ENCODE measurements around the gene H2BK1.
A peak's percentile ranks its signal among the peaks of the same experiment; 100 is the strongest.

Gene H2BK1

DNA sequence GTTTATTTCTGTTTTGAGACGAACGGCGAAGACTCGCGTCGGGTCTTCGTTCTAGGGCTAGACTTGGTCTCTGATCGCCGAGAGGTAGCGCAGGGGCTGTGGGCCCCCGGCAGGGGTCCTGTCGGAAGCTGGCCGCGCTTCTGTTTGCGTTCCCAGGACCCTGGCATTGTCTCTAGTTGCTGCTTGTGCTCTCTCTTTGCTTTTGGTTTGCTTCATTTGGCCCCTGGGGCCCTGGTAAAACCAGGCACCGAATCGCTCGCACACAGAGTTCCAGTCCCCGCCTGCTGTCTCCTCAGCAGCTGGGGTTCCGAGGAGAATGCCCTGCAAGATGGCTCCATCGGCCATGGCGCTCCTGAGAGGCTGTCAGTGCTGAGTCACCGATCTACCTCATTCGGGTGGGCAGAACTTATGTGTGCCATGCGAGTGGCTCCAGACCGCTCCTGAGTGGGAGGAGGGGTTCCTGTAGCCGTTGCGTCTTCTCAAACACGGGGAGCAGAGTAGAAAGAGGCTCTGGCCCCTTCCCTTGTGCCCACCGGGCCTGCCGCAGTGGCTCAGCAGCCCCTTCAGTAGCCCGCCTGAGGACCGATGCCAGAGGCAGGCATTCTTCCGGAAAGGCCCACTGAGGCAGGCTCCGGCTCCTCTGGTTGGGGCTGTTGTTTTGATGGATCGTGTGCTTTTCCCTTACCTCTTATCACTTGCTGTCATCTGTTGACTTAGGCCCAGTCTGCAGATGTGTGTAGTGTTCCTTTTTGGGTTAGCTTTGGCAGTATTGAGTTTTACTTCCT, 22.8 kb upstream of the H2BK1 start:
- peak; percentile 65 for DNase-seq (ENCODE audit: low read depth)

- DNase-seq (ENCODE audit: low read depth) = peak; percentile 74
Measured at GRCh38 chr7:151232091-151232916, 22.0 kb upstream of the H2BK1 start, which contains the start of gene CHPF2. Gene CHPF2 (plus strand): TSS chr7:151232483. CDS start chr7:151234012, 1,529 bp downstream.

GRCh38 chr7:151231080-151231479, 20.8 kb upstream of the H2BK1 start:
- no peak for DNase-seq (ENCODE audit: low read depth)

- DNase-seq (ENCODE audit: low read depth) = no peak
Measured at GRCh38 chr7:151229249-151229648, 19.0 kb upstream of the H2BK1 start.

- DNase-seq (ENCODE audit: low read depth) = no peak
Measured at GRCh38 chr7:151228024-151228866, 18.0 kb upstream of the H2BK1 start.

GRCh38 chr7:151226875-151227782, 16.8 kb upstream of the H2BK1 start, which contains the start of gene ABCF2:
Gene ABCF2 (minus strand): TSS chr7:151227205. CDS start chr7:151226458, 747 bp downstream.
- DNase-seq (ENCODE audit: low read depth) = peak; percentile 99

DNA sequence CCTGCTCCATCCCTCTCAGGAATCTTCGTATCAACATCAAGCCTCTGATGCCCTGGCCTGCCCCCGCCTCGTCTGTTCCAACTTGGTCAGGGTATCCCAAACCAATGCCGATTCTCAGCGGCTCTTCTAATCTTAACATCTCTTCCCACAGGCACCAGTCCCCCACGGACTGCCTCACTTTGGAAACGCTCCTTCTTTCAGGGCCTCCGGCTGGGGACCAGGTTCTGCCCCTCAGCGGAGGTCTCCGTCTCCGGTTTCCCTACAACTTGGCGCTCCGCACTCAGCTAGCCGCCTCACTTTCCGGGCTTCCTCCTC, 16.2 kb upstream of the H2BK1 start:
- DNase-seq (ENCODE audit: low read depth) = no peak

- no peak for DNase-seq (ENCODE audit: low read depth)
Measured at GRCh38 chr7:151225948-151226510, 15.7 kb upstream of the H2BK1 start.

DNA sequence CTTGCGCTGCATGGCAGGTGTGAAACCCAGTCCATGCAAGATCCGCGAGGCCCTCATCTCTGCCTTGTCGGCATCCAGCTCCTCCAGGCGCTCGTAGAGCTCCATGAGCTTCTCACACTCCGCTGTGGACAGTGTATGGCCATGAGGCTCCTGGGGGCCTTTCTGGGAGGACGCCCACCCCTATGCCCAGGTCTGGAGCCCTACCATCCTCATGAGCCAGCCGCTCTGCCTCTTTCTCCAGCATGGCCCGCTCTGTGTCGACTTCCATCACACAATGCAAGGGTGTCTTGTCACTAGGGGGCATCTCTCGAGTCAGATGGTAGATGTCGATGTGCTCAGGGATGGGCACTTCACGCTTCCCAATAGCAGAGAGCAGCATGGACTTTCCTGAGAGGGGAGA, 13.4 kb upstream of the H2BK1 start:
- no peak for DNase-seq (ENCODE audit: low read depth)

GRCh38 chr7:151218170-151218569, 7.9 kb upstream of the H2BK1 start:
- DNase-seq (ENCODE audit: low read depth) = no peak

- DNase-seq (ENCODE audit: low read depth) = no peak
Measured at GRCh38 chr7:151215396-151215795, 5.1 kb upstream of the H2BK1 start.

GRCh38 chr7:151213826-151214225, 3.5 kb upstream of the H2BK1 start:
- DNase-seq (ENCODE audit: low read depth) = no peak

GRCh38 chr7:151212626-151213025, 2.3 kb upstream of the H2BK1 start:
- no peak for DNase-seq (ENCODE audit: low read depth)

DNA sequence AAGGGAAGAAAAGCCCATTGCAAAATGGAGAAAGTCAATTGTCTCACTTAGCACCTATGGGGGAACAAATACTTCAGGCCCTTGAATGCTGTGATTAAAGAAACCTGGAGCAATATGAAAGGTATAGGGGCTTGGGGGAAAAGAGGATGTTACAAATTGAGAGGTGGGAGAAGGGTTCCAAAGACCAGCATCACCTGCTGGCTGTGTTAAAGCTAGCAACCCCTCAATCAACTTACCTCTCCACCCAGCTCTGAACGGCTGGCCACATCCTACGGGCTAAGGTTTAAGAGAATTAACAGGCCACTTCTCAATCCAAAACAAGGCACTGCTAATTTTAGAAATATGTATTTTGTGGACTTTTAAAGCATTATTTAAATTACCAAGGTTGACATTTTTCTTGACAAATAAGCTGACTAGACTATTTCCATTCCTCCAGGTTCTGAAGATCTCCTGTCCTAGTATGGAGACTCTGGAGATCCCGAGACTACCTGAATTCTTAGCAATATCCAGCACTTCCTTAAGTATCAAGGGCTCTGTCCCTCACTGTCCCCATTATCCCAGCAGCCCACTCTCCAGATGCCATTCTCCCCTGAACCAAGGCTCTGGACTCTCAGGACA, 976 bp upstream of the H2BK1 start:
- no peak for DNase-seq (ENCODE audit: low read depth)

DNA sequence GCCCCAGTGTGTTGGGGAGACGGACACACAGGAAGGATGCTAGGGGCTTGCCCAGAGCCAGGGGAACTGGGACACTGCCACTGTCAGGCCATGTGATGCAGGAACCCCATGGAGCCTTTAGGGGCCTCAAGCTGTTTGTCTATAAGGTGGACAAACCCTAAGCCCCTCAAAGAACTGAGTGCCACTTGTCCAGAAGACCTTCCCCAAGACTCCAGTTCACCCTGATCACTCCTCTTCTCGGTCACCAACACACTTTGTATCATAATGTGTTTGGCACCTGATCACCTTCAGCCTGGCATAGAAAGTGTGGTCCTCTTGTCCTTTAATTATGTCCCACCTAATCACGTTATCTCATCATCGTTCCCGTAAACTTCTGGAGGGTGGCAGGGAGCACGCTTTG, 700 bp downstream of the H2BK1 start:
- DNase-seq (ENCODE audit: low read depth) = no peak

GRCh38 chr7:151208253-151208862, 1.9 kb downstream of the H2BK1 start:
- DNase-seq (ENCODE audit: low read depth) = no peak

DNA sequence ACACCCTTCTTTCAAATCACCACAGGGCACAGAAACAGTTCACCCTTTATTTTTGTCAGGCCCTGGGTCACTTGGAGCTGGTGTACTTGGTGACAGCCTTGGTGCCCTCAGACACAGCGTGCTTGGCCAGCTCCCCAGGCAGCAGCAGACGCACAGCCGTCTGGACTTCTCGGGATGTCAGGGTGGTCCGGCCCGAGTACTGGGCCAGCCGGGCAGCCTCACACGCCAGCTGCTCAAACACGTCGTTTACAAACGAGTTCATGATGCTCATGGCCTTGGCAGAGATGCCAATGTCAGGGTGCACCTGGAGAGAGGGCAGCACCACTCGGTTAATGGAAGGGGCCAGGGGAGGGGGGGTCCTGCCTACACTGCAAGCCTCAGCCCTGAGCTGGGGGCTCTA, 2.5 kb downstream of the H2BK1 start:
- no peak for DNase-seq (ENCODE audit: low read depth)

GRCh38 chr7:151207315-151207714, 3.0 kb downstream of the H2BK1 start:
- no peak for DNase-seq (ENCODE audit: low read depth)

GRCh38 chr7:151206914-151207313, 3.4 kb downstream of the H2BK1 start:
- DNase-seq (ENCODE audit: low read depth) = no peak

GRCh38 chr7:151205730-151206129, 4.6 kb downstream of the H2BK1 start:
- DNase-seq (ENCODE audit: low read depth) = no peak
